HL-60 (cell line): ENCODE results near the gene ARHGAP30.
A peak's percentile ranks its signal among the peaks of the same experiment; 100 is the strongest.

Source experiments
- DNase-seq, 2 experiments: peaks; one replicate each; pipeline ENCODE4 v3.0.0-alpha.2; 2010 to 2020; ENCODE audit warnings: low read depth in 1 of 2, low spot score in 1 of 2
- H3K27ac ChIP-seq: fragments of 250-450 bp; sonication (Bioruptor Pico); replicated peaks from 2 replicates; pipeline ENCODE4 v1.5.1; 2020; ENCODE audit warnings: mild to moderate bottlenecking, moderate library complexity
- H3K27me3 ChIP-seq: fragments of 250-450 bp; sonication (Bioruptor Pico); 2 replicates; pipeline ENCODE4 v1.5.1; 2021; ENCODE audit warnings: mild to moderate bottlenecking, moderate library complexity; ENCODE audit not compliant: insufficient read depth, poor library complexity, severe bottlenecking
- H3K4me3 ChIP-seq: replicated peaks from 2 replicates; pipeline ENCODE4 v1.5.1; 2011; ENCODE audit warnings: mild to moderate bottlenecking, control low read depth, low read length; ENCODE audit not compliant: insufficient read depth
- GABPA ChIP-seq: IDR thresholded peaks from 2 replicates; pipeline ENCODE4 v1.6.1; 2012; ENCODE audit warnings: low read depth
- POLR2AphosphoS5 ChIP-seq: IDR thresholded peaks from 2 replicates; pipeline ENCODE4 v1.6.1; 2012; ENCODE audit warnings: low read depth
- REST ChIP-seq: IDR thresholded peaks from 2 replicates; pipeline ENCODE4 v1.6.1; 2012; ENCODE audit warnings: low read depth; ENCODE audit not compliant: insufficient replicate concordance
- SPI1 ChIP-seq: IDR thresholded peaks from 2 replicates; pipeline ENCODE4 v1.6.1; 2012; ENCODE audit warnings: low read depth, mild to moderate bottlenecking, borderline replicate concordance
- TF ChIP-seq, protein P1 (sequence below): IDR thresholded peaks from one replicate; pipeline ENCODE4 v1.5.1; 2011; ENCODE audit warnings: low read length, control low read depth, inconsistent platforms; ENCODE audit not compliant: insufficient read depth

The ARHGAP30 gene

DNA sequence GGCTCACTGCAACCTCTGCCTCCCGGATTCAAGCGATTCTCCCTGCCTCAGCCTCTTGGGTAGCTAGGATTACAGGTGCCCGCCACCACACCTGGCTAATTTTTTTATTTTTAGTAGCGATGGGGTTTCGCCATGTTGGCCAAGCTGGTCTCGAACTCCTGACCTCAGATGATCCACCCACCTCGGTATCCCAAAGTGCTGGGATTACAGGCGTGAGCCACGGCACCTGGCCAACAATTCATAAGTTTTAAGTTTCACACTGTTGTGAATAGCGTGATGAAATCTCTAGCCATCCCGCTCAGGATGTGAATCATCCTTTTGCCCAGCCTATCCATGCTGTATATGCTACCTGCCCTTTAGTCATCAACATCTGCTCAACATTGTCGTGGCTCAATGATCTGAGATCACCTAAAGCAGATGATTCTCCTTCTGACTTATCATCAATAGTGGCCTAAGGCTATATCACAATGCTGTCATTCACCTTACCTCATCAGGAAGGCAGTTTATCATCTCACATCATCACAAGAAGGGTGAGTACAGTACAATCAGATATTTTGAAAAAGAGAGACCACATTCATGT lies 45.5 kb upstream of the ARHGAP30 start:
- peak; percentile 49 to 72 for DNase-seq
- Histone ChIP-seq H3K27me3 (no peaks in the 10 kb centered on the region), H3K27ac (no peak overlapping the region; the same call in 1 of the 2 replicates), H3K4me3 (no peak overlapping the region)
- TF ChIP-seq SPI1 (no peak), REST (no peak), POLR2AphosphoS5 (no peak), GABPA (no peak)
- TF ChIP-seq, protein P1, sequence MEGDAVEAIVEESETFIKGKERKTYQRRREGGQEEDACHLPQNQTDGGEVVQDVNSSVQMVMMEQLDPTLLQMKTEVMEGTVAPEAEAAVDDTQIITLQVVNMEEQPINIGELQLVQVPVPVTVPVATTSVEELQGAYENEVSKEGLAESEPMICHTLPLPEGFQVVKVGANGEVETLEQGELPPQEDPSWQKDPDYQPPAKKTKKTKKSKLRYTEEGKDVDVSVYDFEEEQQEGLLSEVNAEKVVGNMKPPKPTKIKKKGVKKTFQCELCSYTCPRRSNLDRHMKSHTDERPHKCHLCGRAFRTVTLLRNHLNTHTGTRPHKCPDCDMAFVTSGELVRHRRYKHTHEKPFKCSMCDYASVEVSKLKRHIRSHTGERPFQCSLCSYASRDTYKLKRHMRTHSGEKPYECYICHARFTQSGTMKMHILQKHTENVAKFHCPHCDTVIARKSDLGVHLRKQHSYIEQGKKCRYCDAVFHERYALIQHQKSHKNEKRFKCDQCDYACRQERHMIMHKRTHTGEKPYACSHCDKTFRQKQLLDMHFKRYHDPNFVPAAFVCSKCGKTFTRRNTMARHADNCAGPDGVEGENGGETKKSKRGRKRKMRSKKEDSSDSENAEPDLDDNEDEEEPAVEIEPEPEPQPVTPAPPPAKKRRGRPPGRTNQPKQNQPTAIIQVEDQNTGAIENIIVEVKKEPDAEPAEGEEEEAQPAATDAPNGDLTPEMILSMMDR = no peak

GRCh38 chr1:161114556-161114955 lies 44.9 kb upstream of the ARHGAP30 start:
- Histone ChIP-seq H3K27ac (no peak overlapping the region; the same call in 1 of the 2 replicates), H3K27me3 (no peaks in the 10 kb centered on the region), H3K4me3 (no peak overlapping the region)
- no peak for DNase-seq
- TF ChIP-seq, protein P1 = no peak
- TF ChIP-seq POLR2AphosphoS5 (no peak), REST (no peak), SPI1 (no peak), GABPA (no peak)

DNA sequence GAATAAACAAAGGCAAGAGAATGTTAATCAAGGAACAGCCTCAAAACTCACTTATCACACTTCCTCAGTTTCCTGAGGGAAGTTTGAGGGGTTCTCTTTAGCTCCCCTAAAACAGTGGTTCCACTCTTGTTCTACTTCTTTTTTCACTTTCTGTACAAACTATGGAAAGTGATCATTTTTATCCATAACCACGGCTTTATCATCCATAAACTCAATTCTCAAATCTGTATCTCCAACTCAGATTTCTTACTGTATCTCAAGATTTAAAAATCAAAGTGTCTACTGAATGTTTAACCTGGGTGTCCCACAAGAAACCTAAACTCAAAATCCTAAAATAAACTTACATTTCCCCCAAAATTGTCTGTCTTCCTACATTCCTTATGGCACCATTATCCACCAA lies 44.2 kb upstream of the ARHGAP30 start:
- Histone ChIP-seq H3K27ac (no peak overlapping the region; the same call in 1 of the 2 replicates), H3K4me3 (no peak overlapping the region), H3K27me3 (no peaks in the 10 kb centered on the region)
- no peak for DNase-seq
- TF ChIP-seq, protein P1 = no peak
- TF ChIP-seq REST (no peak), GABPA (no peak), SPI1 (no peak), POLR2AphosphoS5 (no peak)
